Heart left ventricle (tissue), 16 donors: Measurements from ENCODE around the gene SLC19A1. TPM values are rescaled to one million over a fixed set of nuclear protein-coding genes. Genes with fewer than 3 reads are reported as not detected.
A peak's percentile ranks its signal among the peaks of the same experiment; 100 is the strongest.

Experiments used
- ATAC-seq, 4 donors: fragments of 200-7000 bp; cut with Tn5 transposase; one replicate each; pipeline ENCODE4 v1.9.1; 2020 to 2022; ENCODE audit warnings: moderate library complexity in 4 of 4, mild to moderate bottlenecking in 3 of 4, moderate number of reproducible peaks in 1 of 4
- DNase-seq, 5 donors: peaks; one replicate each; pipeline ENCODE4 v3.0.0-alpha.2; 2020
- H3K27ac ChIP-seq, 12 donors: fragments of 200-600 bp; sonication (generic) in 4 of 12; one replicate each; pipeline versions ENCODE4 v1.5.0 to v1.8.0; 2016 to 2022; ENCODE audit warnings: mild to moderate bottlenecking in 2 of 12
- H3K27me3 ChIP-seq, 9 donors: fragments of 200-600 bp; sonication (generic) in 2 of 9; one replicate each; pipeline versions ENCODE4 v1.5.1 to v1.8.0; 2016 to 2022; ENCODE audit warnings: mild to moderate bottlenecking in 3 of 9
- H3K36me3 ChIP-seq, 9 donors: fragments of 200-600 bp; sonication (generic) in 2 of 9; one replicate each; pipeline versions ENCODE4 v1.5.0 to v1.8.0; 2018 to 2022; ENCODE audit warnings: mild to moderate bottlenecking in 2 of 9
- H3K4me1 ChIP-seq, 12 donors: fragments of 200-600 bp; sonication (generic) in 4 of 12; one replicate each; pipeline versions ENCODE4 v1.5.0 to v1.8.0; 2016 to 2022; ENCODE audit warnings: mild to moderate bottlenecking in 3 of 12
- H3K4me3 ChIP-seq, 12 donors: fragments of 200-600 bp; sonication (generic) in 4 of 12; one replicate each; pipeline versions ENCODE4 v1.5.0 to v1.8.0; 2017 to 2022; ENCODE audit warnings: mild to moderate bottlenecking in 9 of 12, moderate library complexity in 4 of 12
- H3K9me3 ChIP-seq, 12 donors: fragments of 200-600 bp; sonication (generic) in 4 of 12; one replicate each; pipeline versions ENCODE4 v1.5.0 to v1.8.0; 2016 to 2022; ENCODE audit warnings: mild to moderate bottlenecking in 1 of 12
- CTCF ChIP-seq, 12 donors: fragments of 200-600 bp; sonication (generic) in 4 of 12; IDR thresholded peaks; one replicate each; pipeline versions ENCODE4 v1.5.0 to v1.8.0; 2018 to 2022; ENCODE audit warnings: antibody characterized with exemption in 12 of 12, mild to moderate bottlenecking in 5 of 12
- POLR2A ChIP-seq, 2 donors: fragments of 450-650 bp; IDR thresholded peaks; one replicate each; pipeline ENCODE4 v1.6.1; 2017; ENCODE audit warnings: antibody characterized with exemption in 2 of 2, mild to moderate bottlenecking in 2 of 2, moderate library complexity in 2 of 2
- WGBS, 4 donors: extraction: QIAGEN DNeasy Blood & Tissue Kit in 2 of 4; methylation state at CpG; one replicate each; pipeline versions ENCODE4 v1.1.5 to v1.1.7; 2013 to 2018; 5-methylcytosine and 5-hydroxymethylcytosine counted together
- intact Hi-C, 10 donors: fragments of 100-400 bp; cut with DNase I; formaldehyde crosslinking; loops; one replicate each; pipeline versions ENCODE4 v1.11.1 to v1.14.2; 2022
- polyA plus RNA-seq, 2 donors: library from polyadenylated mRNA; stranded (reverse); fragments of 200-250 nt; gene quantifications; one replicate each; pipeline ENCODE4 v1.2.3, GENCODE V29; 2013
- total RNA-seq, 9 donors: library from RNA; depleted of rRNA in 2 of 9; stranded (reverse); fragments of >200 nt in 2 of 9; fragmentation: NEBNext Ultra II Directional in 3 of 9; extraction: Animal tissue kit (Norgen Biotek cat#: 25700) in 3 of 9; gene quantifications; one replicate each; pipeline versions ENCODE4 v1.1.0 to v1.2.4, GENCODE V29; 2016 to 2023
- donor health status: ischemic (EF 13 %, LVEDD 7.1; RV severe dilation, severe dysfunction).
- donor health status: healthy with polysubstance abuse.
- donor health status: DM: no; HTN: yes; CAD: no.
- donor health status: DM: no; HTN: no; CAD: no.
- donor health status: ischemic (EF 25% LVEDD 6.9; RV normal size, moderate dysfunction).
- donor health status: ischemic (EF 25% LVEDD 5.7; RV mildly dilated, moderate dysfunction).
- donor health status: healthy.
- donor health status: DM: yes; HTN: yes; CAD: no.
- donor health status: ischemic (EF 35%, LVEDD 5.7; RV mildly dilated, moderate dysfunction).
- donor health status: nonischemic (EF 11% LVEDD 7.7; RV severe dilation, severe dysfunction).
- donor health status: DM: yes; HTN: yes; CAD: no.
- donor health status: PGD.
- donor health status: ischemic (EF 29% LVEDD 5.4; RV normal size, mild dysfunction).
- donor health status: nonischemic (EF 23%, LVEDD 6.1; RV moderate dilation, normal function).

SLC19A1 gene
- total and polyA plus RNA-seq, 11 donors = 2.4 to 7.0 (median 3.5) TPM

DNA sequence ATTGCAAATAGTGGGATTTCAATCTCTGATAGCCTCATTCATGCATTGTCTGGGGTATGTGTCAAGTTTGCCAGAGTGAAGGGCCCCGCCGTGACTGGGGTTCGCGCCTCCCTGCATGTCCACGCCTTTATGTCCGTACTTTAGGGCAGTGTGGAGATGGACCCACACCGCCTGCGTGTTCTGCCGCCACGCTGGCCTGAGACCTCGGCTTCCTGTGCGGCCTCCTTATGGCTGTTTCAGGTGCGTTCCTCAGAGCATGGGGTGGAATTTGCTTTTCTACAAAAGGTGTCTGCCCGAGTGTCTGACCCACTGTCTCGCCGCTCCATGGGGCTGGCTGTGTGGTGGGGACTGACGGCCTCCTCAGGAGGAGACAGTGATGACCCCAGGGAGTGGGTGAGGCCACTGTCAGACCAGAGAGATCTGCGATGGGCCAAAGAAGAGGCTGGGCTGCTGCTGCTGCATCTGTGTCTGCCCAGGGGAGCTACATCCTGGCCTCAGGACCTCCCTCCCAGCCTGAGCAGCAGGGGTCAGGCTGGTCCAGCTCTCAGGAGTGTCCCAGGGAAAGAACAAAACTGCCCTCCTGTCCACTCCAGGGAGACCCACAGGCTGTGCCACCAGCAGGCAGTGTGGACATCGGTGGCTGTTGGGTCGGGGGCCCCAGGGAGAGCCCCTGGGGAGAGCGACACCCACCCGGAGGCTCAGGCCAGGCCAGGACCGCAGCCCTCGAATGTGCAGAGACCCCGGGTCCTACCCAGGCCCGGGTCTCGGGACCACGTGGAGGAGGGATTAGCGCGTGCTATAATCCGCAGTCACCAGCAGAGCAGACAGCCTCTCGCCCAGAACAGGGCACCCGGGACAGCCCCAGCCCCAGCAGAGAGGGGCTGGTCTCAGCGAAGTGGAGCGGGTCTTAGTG, 9.8 kb upstream of the SLC19A1 start:
- intact Hi-C loops = loop anchor here in 2 of 10 donors (10.0 kb wide), 1 partner anchor 373 kb away; no protein-coding TSS in a partner anchor
- H3K27me3 ChIP-seq = peaks cover 0 to 4% (median 0%) of the 10 kb centered on the region in 9 donors
- TF ChIP-seq POLR2A (IDR thresholded peaks at IDR 0.05) = no peak
- no peaks in the 10 kb centered on the region for H3K36me3 ChIP-seq
- no peaks in the 10 kb centered on the region for H3K9me3 ChIP-seq
- WGBS, 4 donors = 89 to 90% (median 89%) methylated on average over 29 to 35 of the region's 35 CpGs
- peak overlapping the region in 1 of 12 donors; percentile 92 for H3K27ac ChIP-seq
- H3K4me3 ChIP-seq = no peak overlapping the region
- ATAC-seq = no peak
- H3K4me1 ChIP-seq = peaks cover 0 to 45% (median 4%) of the 10 kb centered on the region in 12 donors
- peak in 2 of 5 donors; percentile 19 to 49 for DNase-seq

DNA sequence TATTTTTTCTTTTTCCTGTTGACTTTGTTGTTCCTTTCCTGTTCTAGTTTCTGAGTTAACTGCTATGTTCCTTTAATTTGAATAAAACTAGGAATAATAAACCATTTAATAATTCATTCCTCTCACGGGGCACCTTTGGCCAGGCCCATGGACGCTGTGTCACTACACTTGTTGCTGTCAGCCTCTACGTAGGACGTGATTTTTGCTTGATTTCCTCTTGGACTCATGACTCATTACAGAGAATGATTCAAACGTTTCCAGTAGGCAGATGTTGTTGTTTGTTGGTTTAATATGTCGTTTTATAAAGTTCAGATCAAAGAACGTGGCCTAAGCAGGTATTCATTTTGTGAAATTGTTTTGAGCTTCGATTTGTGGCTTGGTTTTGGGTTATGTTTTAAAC, 9.1 kb upstream of the SLC19A1 start:
- H3K4me3 ChIP-seq = no peak overlapping the region
- H3K9me3 ChIP-seq = no peaks in the 10 kb centered on the region
- WGBS, 4 donors = 58 to 66% (median 61%) methylated on average over 8 of the region's 8 CpGs
- H3K4me1 ChIP-seq = peaks cover 0 to 43% (median 4%) of the 10 kb centered on the region in 12 donors
- DNase-seq (peak in 1 of 5 donors; percentile 25), ATAC-seq (no peak)
- H3K27me3 ChIP-seq = peaks cover 0 to 4% (median 0%) of the 10 kb centered on the region in 9 donors
- H3K36me3 ChIP-seq = no peaks in the 10 kb centered on the region
- no peak for TF ChIP-seq POLR2A (IDR thresholded peaks at IDR 0.05)
- no peak for TF ChIP-seq CTCF (IDR thresholded peaks at IDR 0.05)
- H3K27ac ChIP-seq = peak overlapping the region in 4 of 12 donors; percentile 19 to 92 (median 42)
- intact Hi-C loops = loop anchor here in 2 of 10 donors (10.0 kb wide), 1 partner anchor 373 kb away; no protein-coding TSS in a partner anchor

GRCh38 chr21:45550522-45551210, 8.4 kb upstream of the SLC19A1 start:
- H3K4me3 ChIP-seq = peak overlapping the region in 1 of 12 donors; percentile 10
- peak overlapping the region in 4 of 12 donors; percentile 19 to 92 (median 42) for H3K27ac ChIP-seq
- peaks cover 0 to 37% (median 2%) of the 10 kb centered on the region in 12 donors for H3K4me1 ChIP-seq
- peaks cover 0 to 2% (median 0%) of the 10 kb centered on the region in 9 donors for H3K27me3 ChIP-seq
- H3K9me3 ChIP-seq = no peaks in the 10 kb centered on the region
- ATAC-seq = peak in 3 of 4 donors; percentile 38 to 68 (median 48)
- 54 to 64% (median 57%) methylated on average over 17 of the region's 17 CpGs for WGBS, 4 donors
- no peaks in the 10 kb centered on the region for H3K36me3 ChIP-seq
- intact Hi-C loops = loop anchor here in 2 of 10 donors (10.0 kb wide), 1 partner anchor 374 kb away; no protein-coding TSS in a partner anchor
- TF ChIP-seq CTCF (IDR thresholded peaks at IDR 0.05) (no peak), POLR2A (IDR thresholded peaks at IDR 0.05) (no peak)
- peak in 2 of 5 donors; percentile 53 to 64 for DNase-seq

DNA sequence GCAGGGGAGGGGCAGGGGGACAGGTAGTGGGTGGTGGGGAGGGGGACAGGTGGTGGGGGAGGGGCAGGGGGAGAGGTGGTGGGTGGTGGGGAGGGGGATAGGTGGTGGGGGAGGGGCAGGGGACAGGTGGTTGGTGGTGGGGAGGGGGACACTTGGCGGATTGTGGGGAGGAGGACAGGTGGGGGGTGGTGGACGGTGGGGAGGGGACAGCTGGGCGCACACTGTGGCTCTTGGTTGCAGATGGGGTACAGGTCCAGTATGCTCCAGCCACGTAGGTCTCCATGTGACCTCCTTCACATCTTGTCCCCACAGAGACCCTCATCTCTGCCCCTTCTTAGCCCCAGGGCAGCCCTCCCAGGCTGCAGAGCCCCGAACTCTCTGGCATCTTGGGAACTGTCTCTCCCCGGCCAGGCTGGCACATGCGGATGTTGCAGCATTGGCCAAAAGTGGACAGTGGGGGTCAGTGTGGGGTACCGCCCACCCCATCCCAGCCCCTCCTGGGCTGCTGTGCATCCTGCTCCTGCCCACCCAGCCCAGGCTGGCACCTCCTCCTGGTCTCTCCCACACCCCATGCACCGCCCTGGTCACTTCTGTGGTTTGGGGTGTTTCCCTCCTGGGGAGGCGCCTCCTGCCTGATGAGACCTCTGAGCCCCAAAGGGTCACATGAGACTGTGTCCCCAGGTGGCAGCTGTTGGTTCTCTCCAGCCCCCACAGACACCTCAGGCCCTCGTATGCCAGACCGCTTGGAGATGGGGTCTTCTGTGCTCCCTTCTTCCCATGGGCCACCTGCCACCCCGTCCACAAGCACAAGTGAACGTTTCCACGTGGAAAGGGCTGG, 7.6 kb upstream of the SLC19A1 start:
- peak overlapping the region in 1 of 12 donors; percentile 10 for H3K4me3 ChIP-seq
- 77 to 82% (median 81%) methylated on average over 12 to 15 of the region's 15 CpGs for WGBS, 4 donors
- no peaks in the 10 kb centered on the region for H3K36me3 ChIP-seq
- peaks cover 0 to 34% (median 0%) of the 10 kb centered on the region in 12 donors for H3K4me1 ChIP-seq
- peak in 2 of 4 donors; percentile 17 to 25 for ATAC-seq
- intact Hi-C loops = loop anchor here in 2 of 10 donors (10.0 kb wide), 2 partner anchors 265 to 375 kb away; partner anchors contain the start of gene POFUT2 (in 1 of the 2)
- peak overlapping the region in 1 of 12 donors; percentile 80 for H3K27ac ChIP-seq
- TF ChIP-seq CTCF (IDR thresholded peaks at IDR 0.05) (no peak), POLR2A (IDR thresholded peaks at IDR 0.05) (no peak)
- H3K9me3 ChIP-seq = no peaks in the 10 kb centered on the region
- DNase-seq = peak in 3 of 5 donors; percentile 29 to 67 (median 36)
- H3K27me3 ChIP-seq = no peaks in the 10 kb centered on the region
